ENCODE results near the gene JAML.
A peak's percentile ranks its signal among the peaks of the same experiment; 100 is the strongest.

JAML gene

DNA sequence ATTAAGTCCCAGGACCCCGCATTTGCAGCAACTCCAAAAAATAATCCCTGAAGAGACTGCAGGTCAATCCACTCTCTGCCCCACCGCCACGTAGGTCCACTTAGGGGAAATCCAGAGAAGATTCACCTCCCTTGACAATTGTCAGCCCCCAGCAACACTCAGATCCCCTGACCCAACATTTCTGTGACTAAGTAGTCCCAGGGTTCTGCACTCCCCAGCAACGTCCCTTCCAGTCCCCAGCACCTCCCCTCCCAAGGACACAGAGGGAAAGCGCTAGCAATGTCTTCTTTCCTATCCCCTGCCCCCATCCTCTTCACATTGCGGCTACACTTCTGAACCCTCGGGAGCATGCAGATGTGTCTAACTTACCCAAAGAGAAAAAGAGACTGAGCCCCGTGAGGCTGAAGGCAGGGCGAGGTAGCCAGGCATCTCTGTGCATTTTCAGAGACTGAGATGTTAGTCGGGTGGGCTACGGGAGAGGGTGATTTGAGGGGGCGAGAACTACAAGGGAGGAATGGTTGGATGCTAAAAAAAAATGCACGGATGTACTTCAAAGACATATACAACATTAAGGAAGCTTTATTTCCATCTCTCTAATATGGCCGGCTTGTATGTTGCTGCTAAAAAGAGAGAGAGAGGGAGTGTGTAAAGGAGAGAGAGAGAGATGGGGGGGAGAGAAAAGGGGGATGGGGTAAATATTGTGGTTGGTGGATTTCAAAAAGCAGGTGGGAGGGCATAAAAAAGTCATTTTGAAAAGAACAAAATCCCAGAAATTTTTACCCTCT, 48.6 kb downstream of the JAML start, which contains the start of gene SCN2B:
TSS of gene SCN2B (minus strand) at position 647 of the 785 bp plus-strand sequence. CDS start at position 439, 208 bp downstream.
- Histone ChIP-seq H3F3A (ENCODE audit: low read depth) (no peaks in the 10 kb centered on the region), H3K36me3 (ENCODE audit: insufficient read depth, low read length) (no peaks in the 10 kb centered on the region), H3K9me2 (replicated peaks; ENCODE audit: low read depth, low read length) (no peaks in the 10 kb centered on the region), H4K20me1 (ENCODE audit: insufficient read depth, low read length, poor library complexity, severe bottlenecking) (no peaks in the 10 kb centered on the region), H3K79me2 (ENCODE audit: insufficient read depth, low read length) (no peaks in the 10 kb centered on the region), H3K4me3 (ENCODE audit: low read length, poor library complexity, severe bottlenecking) (no peak within 1 kb of the TSS), H3K4me1 (ENCODE audit: insufficient read depth, low read length, poor library complexity, severe bottlenecking) (peaks cover 3% of the 10 kb centered on the region), H3K9me3 (ENCODE audit: insufficient read depth, low read depth, low read length) (no peaks in the 10 kb centered on the region), H3K4me2 (ENCODE audit: low read depth, low read length, poor library complexity, severe bottlenecking) (no peak within 1 kb of the TSS), H2AFZ (ENCODE audit: low read length) (0 out of 2 replicates have a peak within 1 kb of the TSS, but pooled peaks have one; percentile 5), H3K9ac (ENCODE audit: low read depth, low read length, poor library complexity, severe bottlenecking) (no peak within 1 kb of the TSS), H3K27me3 (ENCODE audit: insufficient read depth, low read length, poor library complexity, severe bottlenecking) (no peaks in the 10 kb centered on the region)
- TF ChIP-seq, protein P1, sequence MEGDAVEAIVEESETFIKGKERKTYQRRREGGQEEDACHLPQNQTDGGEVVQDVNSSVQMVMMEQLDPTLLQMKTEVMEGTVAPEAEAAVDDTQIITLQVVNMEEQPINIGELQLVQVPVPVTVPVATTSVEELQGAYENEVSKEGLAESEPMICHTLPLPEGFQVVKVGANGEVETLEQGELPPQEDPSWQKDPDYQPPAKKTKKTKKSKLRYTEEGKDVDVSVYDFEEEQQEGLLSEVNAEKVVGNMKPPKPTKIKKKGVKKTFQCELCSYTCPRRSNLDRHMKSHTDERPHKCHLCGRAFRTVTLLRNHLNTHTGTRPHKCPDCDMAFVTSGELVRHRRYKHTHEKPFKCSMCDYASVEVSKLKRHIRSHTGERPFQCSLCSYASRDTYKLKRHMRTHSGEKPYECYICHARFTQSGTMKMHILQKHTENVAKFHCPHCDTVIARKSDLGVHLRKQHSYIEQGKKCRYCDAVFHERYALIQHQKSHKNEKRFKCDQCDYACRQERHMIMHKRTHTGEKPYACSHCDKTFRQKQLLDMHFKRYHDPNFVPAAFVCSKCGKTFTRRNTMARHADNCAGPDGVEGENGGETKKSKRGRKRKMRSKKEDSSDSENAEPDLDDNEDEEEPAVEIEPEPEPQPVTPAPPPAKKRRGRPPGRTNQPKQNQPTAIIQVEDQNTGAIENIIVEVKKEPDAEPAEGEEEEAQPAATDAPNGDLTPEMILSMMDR (conservative IDR thresholded peaks at IDR 0.05; ENCODE audit: low read length): no peak
- TF ChIP-seq EZH2phosphoT487 (IDR thresholded peaks at IDR 0.05; ENCODE audit: borderline replicate concordance): no peak

DNA sequence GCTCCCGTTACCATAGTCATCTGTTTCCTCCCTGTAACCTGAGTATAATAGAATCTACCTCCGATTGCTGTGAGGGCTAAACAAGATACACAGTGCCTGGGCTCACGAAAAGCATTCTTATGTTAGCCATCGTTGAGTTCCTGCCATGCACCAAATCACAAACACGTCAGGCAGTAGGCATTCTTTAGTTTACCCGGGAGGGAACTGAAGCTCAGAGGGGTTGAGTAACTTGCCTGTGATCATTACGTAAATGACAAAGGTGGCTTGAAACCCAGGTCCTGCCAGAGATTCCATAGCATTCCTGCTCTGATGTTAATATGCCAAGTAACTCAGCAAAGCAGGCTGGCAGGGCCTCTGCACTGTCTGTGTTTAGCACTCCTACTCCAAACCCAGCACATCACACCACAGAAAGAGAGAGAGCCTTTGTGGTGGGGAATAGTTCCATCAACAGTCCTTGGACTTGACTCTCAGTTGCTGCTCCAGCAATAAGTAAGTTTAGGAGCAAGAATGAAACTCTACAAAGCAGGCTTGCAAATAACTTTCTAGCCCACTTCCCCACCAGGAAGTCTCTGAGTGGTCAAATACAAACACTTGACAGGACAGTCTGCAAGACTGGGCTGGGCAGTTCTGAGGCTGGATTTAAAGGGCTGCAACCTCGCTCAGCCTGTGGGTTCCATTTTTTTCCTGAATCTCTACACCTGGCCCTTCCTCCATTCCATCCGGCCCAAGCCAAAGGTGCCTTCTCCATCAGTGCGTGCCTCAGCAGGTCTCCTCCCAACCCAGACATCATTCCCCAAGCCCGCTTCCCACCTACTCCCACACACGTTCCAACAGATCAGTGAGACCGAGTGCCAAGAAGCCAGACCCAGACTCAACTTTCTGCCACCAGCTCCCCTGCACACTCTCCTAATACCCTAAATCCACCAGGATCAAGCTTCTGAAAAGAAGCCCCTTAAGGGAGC, 49.5 kb downstream of the JAML start:
- H3K4me1 ChIP-seq (ENCODE audit: insufficient read depth, low read length, poor library complexity, severe bottlenecking): peaks cover 3% of the 10 kb centered on the region
- H3F3A ChIP-seq (ENCODE audit: low read depth): no peaks in the 10 kb centered on the region
- H3K9ac ChIP-seq (ENCODE audit: low read depth, low read length, poor library complexity, severe bottlenecking): no peak overlapping the region
- no peaks in the 10 kb centered on the region for H3K9me3 ChIP-seq (ENCODE audit: insufficient read depth, low read depth, low read length)
- no peak overlapping the region for H3K4me2 ChIP-seq (ENCODE audit: low read depth, low read length, poor library complexity, severe bottlenecking)
- H2AFZ ChIP-seq (ENCODE audit: low read length): no peak overlapping the region
- no peaks in the 10 kb centered on the region for H3K79me2 ChIP-seq (ENCODE audit: insufficient read depth, low read length)
- no peaks in the 10 kb centered on the region for H4K20me1 ChIP-seq (ENCODE audit: insufficient read depth, low read length, poor library complexity, severe bottlenecking)
- H3K4me3 ChIP-seq (ENCODE audit: low read length, poor library complexity, severe bottlenecking): no peak overlapping the region
- no peaks in the 10 kb centered on the region for H3K27me3 ChIP-seq (ENCODE audit: insufficient read depth, low read length, poor library complexity, severe bottlenecking)
- no peaks in the 10 kb centered on the region for H3K9me2 ChIP-seq (replicated peaks; ENCODE audit: low read depth, low read length)
- H3K36me3 ChIP-seq (ENCODE audit: insufficient read depth, low read length): no peaks in the 10 kb centered on the region
- no peak for TF ChIP-seq EZH2phosphoT487 (IDR thresholded peaks at IDR 0.05; ENCODE audit: borderline replicate concordance)
- TF ChIP-seq, protein P1 (conservative IDR thresholded peaks at IDR 0.05; ENCODE audit: low read length): no peak

DNA sequence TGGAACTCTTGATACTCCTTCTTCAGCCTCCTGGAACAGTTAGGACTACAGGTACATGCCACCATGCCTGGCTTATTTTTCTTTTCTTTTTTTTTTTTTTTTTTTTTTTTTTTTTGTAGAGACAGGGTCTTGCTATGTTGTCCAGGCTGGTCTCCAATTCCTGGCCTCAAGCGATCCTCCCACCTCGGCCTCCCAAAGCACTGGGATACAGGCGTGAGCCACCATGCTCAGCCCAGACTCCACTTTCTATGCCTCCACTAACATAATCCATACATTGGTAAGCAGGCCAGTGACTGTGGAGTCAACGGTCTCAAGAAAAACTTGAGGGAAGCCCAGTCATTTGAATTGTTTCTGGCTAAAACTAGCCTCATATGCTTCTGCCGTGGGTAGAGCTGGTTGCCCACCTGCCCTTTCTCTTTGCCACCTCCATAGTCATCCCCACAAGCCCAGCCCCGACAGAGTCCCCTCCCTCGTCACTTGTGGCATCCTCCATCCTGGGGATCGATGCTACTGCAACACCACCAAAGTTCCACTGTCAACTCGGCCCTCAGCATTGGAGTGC, 50.7 kb downstream of the JAML start:
- Histone ChIP-seq H3K9me2 (replicated peaks; ENCODE audit: low read depth, low read length) (no peaks in the 10 kb centered on the region), H3K79me2 (ENCODE audit: insufficient read depth, low read length) (no peaks in the 10 kb centered on the region), H3K4me3 (ENCODE audit: low read length, poor library complexity, severe bottlenecking) (no peak overlapping the region), H3K36me3 (ENCODE audit: insufficient read depth, low read length) (no peaks in the 10 kb centered on the region), H3K9ac (ENCODE audit: low read depth, low read length, poor library complexity, severe bottlenecking) (no peak overlapping the region), H4K20me1 (ENCODE audit: insufficient read depth, low read length, poor library complexity, severe bottlenecking) (no peaks in the 10 kb centered on the region), H3K4me2 (ENCODE audit: low read depth, low read length, poor library complexity, severe bottlenecking) (no peak overlapping the region), H3K27me3 (ENCODE audit: insufficient read depth, low read length, poor library complexity, severe bottlenecking) (no peaks in the 10 kb centered on the region), H2AFZ (ENCODE audit: low read length) (no peak overlapping the region), H3K4me1 (ENCODE audit: insufficient read depth, low read length, poor library complexity, severe bottlenecking) (peaks cover 3% of the 10 kb centered on the region), H3K9me3 (ENCODE audit: insufficient read depth, low read depth, low read length) (no peaks in the 10 kb centered on the region), H3F3A (ENCODE audit: low read depth) (no peaks in the 10 kb centered on the region)
- no peak for TF ChIP-seq EZH2phosphoT487 (IDR thresholded peaks at IDR 0.05; ENCODE audit: borderline replicate concordance)
- TF ChIP-seq, protein P1 (conservative IDR thresholded peaks at IDR 0.05; ENCODE audit: low read length): no peak
